Mesenchymal stem cell (in vitro differentiated cells and primary cell): ENCODE results near the gene KRTAP4-11.

Experiments
- DNase-seq: peaks from one replicate; pipeline ENCODE4 v3.0.0-alpha.2; 2013
- H2AFZ ChIP-seq: one replicate; pipeline ENCODE4 v1.6.1; 2013; ENCODE audit warnings: low read depth, mild to moderate bottlenecking, control low read depth, inconsistent platforms, low read length, moderate library complexity
- H2AK5ac ChIP-seq: 2 replicates; pipeline ENCODE4 v1.6.1; 2013; ENCODE audit warnings: low read length, moderate library complexity, mild to moderate bottlenecking, inconsistent platforms; ENCODE audit not compliant: severe bottlenecking
- H2BK120ac ChIP-seq: one replicate; pipeline ENCODE4 v1.6.1; 2013; ENCODE audit warnings: low read depth, mild to moderate bottlenecking, inconsistent platforms, low read length, moderate library complexity
- H2BK12ac ChIP-seq, 2 experiments: one replicate each; pipeline ENCODE4 v1.6.1; 2013; ENCODE audit warnings: inconsistent platforms in 2 of 2, low read length in 2 of 2, mild to moderate bottlenecking in 2 of 2, moderate library complexity in 2 of 2, control low read depth in 1 of 2
- H2BK15ac ChIP-seq: one replicate; pipeline ENCODE4 v1.6.1; 2013; ENCODE audit warnings: mild to moderate bottlenecking, low read depth, inconsistent platforms; ENCODE audit not compliant: poor library complexity, severe bottlenecking
- H2BK5ac ChIP-seq: 2 replicates; pipeline ENCODE4 v1.6.1; 2013; ENCODE audit warnings: low read depth, mild to moderate bottlenecking, low read length, control low read depth, inconsistent platforms; ENCODE audit not compliant: poor library complexity, severe bottlenecking
- H3K14ac ChIP-seq, 2 experiments: one replicate each; pipeline ENCODE4 v1.6.1; 2013; ENCODE audit warnings: inconsistent platforms in 2 of 2, low read length in 2 of 2, control low read depth in 1 of 2, mild to moderate bottlenecking in 1 of 2, moderate library complexity in 1 of 2
- H3K18ac ChIP-seq, 2 experiments: one replicate each; pipeline ENCODE4 v1.6.1; 2013; ENCODE audit warnings: inconsistent platforms in 2 of 2, low read length in 2 of 2, control low read depth in 1 of 2, low read depth in 1 of 2, mild to moderate bottlenecking in 1 of 2
- H3K23ac ChIP-seq, 2 experiments: one replicate each; pipeline ENCODE4 v1.6.1; 2013; ENCODE audit warnings: inconsistent platforms in 2 of 2, low read length in 2 of 2, mild to moderate bottlenecking in 2 of 2, moderate library complexity in 2 of 2, control low read depth in 1 of 2
- H3K27ac ChIP-seq: 2 replicates; pipeline ENCODE4 v1.5.1; 2013; ENCODE audit warnings: mild to moderate bottlenecking, moderate library complexity, low read length, control low read depth, inconsistent platforms; ENCODE audit not compliant: poor library complexity, severe bottlenecking
- H3K27me3 ChIP-seq, 2 experiments: 2 replicates each; pipeline versions ENCODE4 v1.6.1 to v1.7.0; 2013; ENCODE audit warnings: low read length in 2 of 2, mild to moderate bottlenecking in 2 of 2, moderate library complexity in 2 of 2, control low read depth in 1 of 2, inconsistent platforms in 1 of 2; ENCODE audit not compliant: control insufficient read depth in 1 of 2, insufficient read depth in 1 of 2
- H3K36me3 ChIP-seq, 2 experiments: 2 replicates each; pipeline versions ENCODE4 v1.6.1 to v1.7.0; 2013; ENCODE audit warnings: low read length in 2 of 2, control low read depth in 1 of 2, inconsistent platforms in 1 of 2, low read depth in 1 of 2, mild to moderate bottlenecking in 1 of 2; ENCODE audit not compliant: insufficient read depth in 2 of 2, control insufficient read depth in 1 of 2
- H3K4ac ChIP-seq, 2 experiments: one replicate each; pipeline ENCODE4 v1.6.1; 2013; ENCODE audit warnings: inconsistent platforms in 2 of 2, low read length in 2 of 2, mild to moderate bottlenecking in 2 of 2, moderate library complexity in 2 of 2, control low read depth in 1 of 2, low read depth in 1 of 2
- H3K4me1 ChIP-seq: 2 replicates; pipeline ENCODE4 v1.6.1; 2013; ENCODE audit warnings: low read depth, low read length, control low read depth; ENCODE audit not compliant: control insufficient read depth, insufficient read depth
- H3K4me2 ChIP-seq: 2 replicates; pipeline ENCODE4 v1.6.1; 2013; ENCODE audit warnings: low read length, mild to moderate bottlenecking, inconsistent platforms; ENCODE audit not compliant: poor library complexity, severe bottlenecking
- H3K4me3 ChIP-seq, 2 experiments: 2 replicates each; pipeline versions ENCODE4 v1.5.1 to v1.7.0; 2013; ENCODE audit warnings: low read length in 2 of 2, mild to moderate bottlenecking in 2 of 2, control low read depth in 1 of 2, low read depth in 1 of 2; ENCODE audit not compliant: insufficient read depth in 1 of 2
- H3K79me1 ChIP-seq: replicated peaks from 2 replicates; pipeline ENCODE4 v1.6.1; 2013; ENCODE audit warnings: mild to moderate bottlenecking, control low read depth, low read length, inconsistent platforms; ENCODE audit not compliant: poor library complexity, severe bottlenecking
- H3K9ac ChIP-seq: 2 replicates; pipeline ENCODE4 v1.7.0; 2013; ENCODE audit warnings: mild to moderate bottlenecking, low read length, moderate library complexity
- H3K9me3 ChIP-seq: 2 replicates; pipeline ENCODE4 v1.7.0; 2013; ENCODE audit warnings: mild to moderate bottlenecking, low read length; ENCODE audit not compliant: control insufficient read depth
- H4K8ac ChIP-seq: one replicate; pipeline ENCODE4 v1.6.1; 2013; ENCODE audit warnings: inconsistent platforms, mild to moderate bottlenecking, low read length, moderate library complexity
- H4K91ac ChIP-seq: one replicate; pipeline ENCODE4 v1.6.1; 2013; ENCODE audit warnings: mild to moderate bottlenecking, low read length, inconsistent platforms
- WGBS: methylation state at CpG from one replicate; pipeline ENCODE4 v1.1.7; 2013; ENCODE audit warnings: mixed read lengths; 5-methylcytosine and 5-hydroxymethylcytosine counted together

KRTAP4-11 gene

GRCh38 chr17:41133880-41134735 is 15.9 kb upstream of the KRTAP4-11 start:
- no peak overlapping the region for H3K4me2 ChIP-seq
- H3K9me3 ChIP-seq = peaks cover 5% of the 10 kb centered on the region
- WGBS = 94% methylated on average over 2 of the region's 2 CpGs
- no peak overlapping the region for H3K23ac ChIP-seq
- H4K8ac ChIP-seq = no peak overlapping the region
- H2BK12ac ChIP-seq = no peak overlapping the region
- H3K27me3 ChIP-seq = no peaks in the 10 kb centered on the region
- no peak overlapping the region for H2BK15ac ChIP-seq
- H3K36me3 ChIP-seq = no peaks in the 10 kb centered on the region
- no peak overlapping the region for H2AK5ac ChIP-seq
- no peak overlapping the region for H3K14ac ChIP-seq
- no peak overlapping the region for H3K18ac ChIP-seq
- H3K4me3 ChIP-seq = no peak overlapping the region
- H2BK5ac ChIP-seq = no peak overlapping the region
- no peak overlapping the region for H3K27ac ChIP-seq
- H2AFZ ChIP-seq = no peak overlapping the region
- DNase-seq = no peak
- H3K79me1 ChIP-seq = no peaks in the 10 kb centered on the region
- H3K9ac ChIP-seq = no peak overlapping the region
- no peaks in the 10 kb centered on the region for H3K4me1 ChIP-seq
- H2BK120ac ChIP-seq = no peak overlapping the region
- H3K4ac ChIP-seq = no peak overlapping the region
- H4K91ac ChIP-seq = no peak overlapping the region

- H3K9me3 ChIP-seq = peaks cover 3% of the 10 kb centered on the region
- no peak overlapping the region for H3K9ac ChIP-seq
- no peak overlapping the region for H2BK120ac ChIP-seq
- no peaks in the 10 kb centered on the region for H3K4me1 ChIP-seq
- H2AK5ac ChIP-seq = no peak overlapping the region
- no peak for DNase-seq
- H2BK15ac ChIP-seq = no peak overlapping the region
- no peak overlapping the region for H3K23ac ChIP-seq
- no peaks in the 10 kb centered on the region for H3K27me3 ChIP-seq
- no peak overlapping the region for H3K4ac ChIP-seq
- 93% methylated on average over 2 of the region's 3 CpGs for WGBS
- H2BK12ac ChIP-seq = no peak overlapping the region
- H3K18ac ChIP-seq = no peak overlapping the region
- H2AFZ ChIP-seq = no peak overlapping the region
- H4K8ac ChIP-seq = no peak overlapping the region
- no peak overlapping the region for H3K27ac ChIP-seq
- H3K79me1 ChIP-seq = no peaks in the 10 kb centered on the region
- H3K4me2 ChIP-seq = no peak overlapping the region
- H3K14ac ChIP-seq = no peak overlapping the region
- H4K91ac ChIP-seq = no peak overlapping the region
- no peaks in the 10 kb centered on the region for H3K36me3 ChIP-seq
- no peak overlapping the region for H2BK5ac ChIP-seq
- no peak overlapping the region for H3K4me3 ChIP-seq
These were observed 13.8 kb upstream of the KRTAP4-11 start for GRCh38 chr17:41131979-41132378.

GRCh38 chr17:41127371-41127770 is 9.2 kb upstream of the KRTAP4-11 start:
- Histone ChIP-seq H2AK5ac (no peak overlapping the region), H3K4ac (no peak overlapping the region), H3K4me3 (no peak overlapping the region), H3K27me3 (no peaks in the 10 kb centered on the region), H2BK5ac (no peak overlapping the region), H3K9me3 (no peaks in the 10 kb centered on the region), H3K79me1 (no peaks in the 10 kb centered on the region), H2BK120ac (no peak overlapping the region), H2BK12ac (no peak overlapping the region), H2AFZ (no peak overlapping the region), H2BK15ac (no peak overlapping the region), H3K4me2 (no peak overlapping the region), H3K18ac (no peak overlapping the region), H3K27ac (no peak overlapping the region), H3K4me1 (peaks cover 2% of the 10 kb centered on the region), H4K91ac (no peak overlapping the region), H3K23ac (no peak overlapping the region), H3K9ac (no peak overlapping the region), H3K14ac (no peak overlapping the region), H4K8ac (no peak overlapping the region), H3K36me3 (no peaks in the 10 kb centered on the region)
- no peak for DNase-seq
- WGBS = no CpG with 5 or more reads among the region's 1 CpG

- Histone ChIP-seq H3K4ac (no peak overlapping the region), H2AK5ac (no peak overlapping the region), H3K9me3 (no peaks in the 10 kb centered on the region), H2BK15ac (no peak overlapping the region), H4K8ac (no peak overlapping the region), H3K4me2 (no peak overlapping the region), H2BK120ac (no peak overlapping the region), H3K36me3 (no peaks in the 10 kb centered on the region), H3K4me3 (no peak overlapping the region), H3K79me1 (no peaks in the 10 kb centered on the region), H2BK12ac (no peak overlapping the region), H3K4me1 (peaks cover 2% of the 10 kb centered on the region), H2AFZ (no peak overlapping the region), H4K91ac (no peak overlapping the region), H3K27me3 (no peaks in the 10 kb centered on the region), H2BK5ac (no peak overlapping the region), H3K27ac (no peak overlapping the region), H3K9ac (no peak overlapping the region), H3K23ac (no peak overlapping the region), H3K18ac (no peak overlapping the region), H3K14ac (no peak overlapping the region)
- no CpG with 5 or more reads among the region's 3 CpGs for WGBS
- no peak for DNase-seq
These were observed 8.2 kb upstream of the KRTAP4-11 start for GRCh38 chr17:41126412-41126811.
